Left colon (tissue), 2 donors: ENCODE data around the gene TNPO3. TPM values are rescaled to one million over a fixed set of nuclear protein-coding genes. Genes with fewer than 3 reads are reported as not detected.

Experiments used
- ATAC-seq: fragments of 200-7000 bp; cut with Tn5 transposase; one replicate; pipeline ENCODE4 v1.9.1; 2020; ENCODE audit warnings: mild to moderate bottlenecking, moderate library complexity
- DNase-seq, 2 donors: peaks; one replicate each; pipeline ENCODE4 v3.0.0-alpha.2; 2020
- intact Hi-C, 2 donors: fragments of 100-400 bp; cut with DNase I in 1 of 2; cut with micrococcal nuclease in 1 of 2; formaldehyde crosslinking; loops; one replicate each; pipeline versions ENCODE4 v1.11.2 to v1.14.0; 2022; cut with DNase I, micrococcal nuclease
- total RNA-seq, 2 donors: library from RNA; stranded (reverse); fragmentation: NEBNext Ultra II Directional; extraction: Animal tissue kit (Norgen Biotek cat#: 25700); gene quantifications; one replicate each; pipeline ENCODE4 v1.2.1, GENCODE V29; 2021
- donor health status: DM: no; HTN: no; CAD: no.
- donor health status: DM: yes; HTN: yes; CAD: no.

TNPO3 gene
- total RNA-seq, 2 donors from 2014 or later = 35.2 to 36.4 TPM

GRCh38 chr7:128986609-128987008 is 68.3 kb downstream of the TNPO3 start:
- ATAC-seq = no peak
- DNase-seq = no peak
- intact Hi-C loops = no loop called here

GRCh38 chr7:128985660-128986059 is 69.3 kb downstream of the TNPO3 start:
- DNase-seq = no peak
- intact Hi-C loops = no loop called here
- no peak for ATAC-seq

DNA sequence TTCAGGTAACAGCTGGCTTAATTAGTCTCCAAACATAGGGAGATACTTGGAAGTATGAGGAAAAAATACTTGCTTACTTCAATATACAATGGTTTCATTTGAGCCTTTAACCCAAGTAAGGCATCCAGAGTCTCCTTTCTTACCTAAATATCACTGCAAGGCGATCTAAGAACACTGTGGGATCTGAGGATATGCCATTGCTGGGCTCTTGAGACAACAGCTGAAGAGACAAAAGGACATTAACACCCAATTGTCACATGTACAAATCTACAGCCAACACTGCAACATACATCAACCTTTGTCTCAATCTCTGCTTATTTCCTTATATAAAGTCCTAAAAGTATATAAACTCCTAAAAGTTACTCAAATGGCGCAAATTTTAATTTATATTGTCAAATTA is 72.8 kb downstream of the TNPO3 start:
- no peak for DNase-seq
- no peak for ATAC-seq
- intact Hi-C loops = no loop called here

GRCh38 chr7:128974241-128974934 is 80.5 kb downstream of the TNPO3 start:
- intact Hi-C loops = no loop called here
- no peak for DNase-seq
- no peak for ATAC-seq

DNA sequence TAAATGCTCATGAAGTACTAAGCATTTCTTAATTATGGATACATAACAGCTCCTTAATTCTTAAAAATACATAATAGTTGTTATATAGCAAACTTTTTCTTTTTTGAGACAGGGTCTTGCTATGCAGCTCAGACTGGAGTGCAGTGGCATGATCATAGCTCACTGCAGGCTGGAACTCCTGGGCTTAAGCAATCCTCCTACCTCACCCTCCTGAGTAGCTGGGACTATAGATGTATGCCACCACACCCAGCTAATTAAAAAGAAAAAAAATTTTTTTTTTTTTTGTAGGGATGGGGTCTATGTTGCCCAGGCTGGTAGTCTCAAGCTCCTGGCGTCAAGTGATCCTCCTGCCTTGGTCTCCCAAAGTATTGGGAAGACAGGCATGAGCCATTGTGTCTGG is 86.3 kb downstream of the TNPO3 start:
- DNase-seq (no peak), ATAC-seq (no peak)
- intact Hi-C loops = no loop called here

GRCh38 chr7:128963327-128963757 is 91.6 kb downstream of the TNPO3 start:
- ATAC-seq (no peak), DNase-seq (no peak)
- intact Hi-C loops = no loop called here

- intact Hi-C loops = no loop called here
- DNase-seq = no peak
- ATAC-seq = no peak
These were observed 92.0 kb downstream of the TNPO3 start for GRCh38 chr7:128962899-128963298.

DNA sequence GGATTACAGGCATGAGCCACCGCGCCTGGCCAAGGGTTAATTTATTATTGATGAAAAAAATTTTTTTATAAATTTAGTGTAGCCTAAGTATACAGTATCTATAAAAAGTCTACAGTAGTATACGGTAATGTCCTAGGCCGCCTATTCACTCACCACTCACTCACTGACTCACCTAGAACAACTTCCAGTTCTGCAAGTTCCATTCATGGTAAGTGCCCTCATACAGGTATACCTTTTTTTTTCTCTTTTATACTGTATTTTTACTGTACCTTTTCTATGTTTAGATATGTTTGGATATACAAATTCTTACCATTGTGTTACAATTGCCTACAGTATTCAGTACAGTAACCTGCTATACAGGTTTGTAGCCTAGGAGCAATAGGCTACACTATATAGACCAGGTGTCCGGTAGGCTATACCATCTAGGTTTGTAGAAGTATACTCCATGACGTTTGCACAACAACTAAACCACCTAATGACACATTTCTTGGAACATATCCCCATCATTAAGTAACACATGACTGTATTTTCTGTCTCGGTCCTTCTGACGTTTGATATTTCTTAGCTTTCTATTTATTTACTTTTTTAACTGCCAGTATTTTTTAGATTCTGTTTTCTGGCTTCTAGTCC is 93.8 kb downstream of the TNPO3 start:
- intact Hi-C loops = no loop called here
- ATAC-seq = no peak
- no peak for DNase-seq

DNA sequence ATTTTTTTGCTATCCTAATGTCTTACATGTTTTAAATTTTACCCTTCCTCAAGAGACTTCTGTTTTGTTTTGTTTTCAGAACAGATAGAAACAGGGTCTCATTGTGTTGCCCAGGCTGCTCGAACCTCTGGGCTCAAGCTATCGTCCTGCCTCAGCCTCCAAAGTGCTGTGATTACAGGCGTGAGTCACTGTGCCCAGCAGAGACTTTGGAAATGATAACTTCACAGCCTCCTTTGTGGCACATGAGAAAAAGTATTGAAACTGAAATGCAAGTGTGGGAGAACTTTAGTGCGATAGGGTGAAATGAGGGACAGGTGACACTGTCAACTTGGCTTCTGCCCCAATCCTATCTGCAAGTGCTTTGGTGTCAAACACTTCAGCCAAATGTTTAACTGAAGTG is 95.6 kb downstream of the TNPO3 start:
- DNase-seq = no peak
- intact Hi-C loops = no loop called here
- no peak for ATAC-seq

DNA sequence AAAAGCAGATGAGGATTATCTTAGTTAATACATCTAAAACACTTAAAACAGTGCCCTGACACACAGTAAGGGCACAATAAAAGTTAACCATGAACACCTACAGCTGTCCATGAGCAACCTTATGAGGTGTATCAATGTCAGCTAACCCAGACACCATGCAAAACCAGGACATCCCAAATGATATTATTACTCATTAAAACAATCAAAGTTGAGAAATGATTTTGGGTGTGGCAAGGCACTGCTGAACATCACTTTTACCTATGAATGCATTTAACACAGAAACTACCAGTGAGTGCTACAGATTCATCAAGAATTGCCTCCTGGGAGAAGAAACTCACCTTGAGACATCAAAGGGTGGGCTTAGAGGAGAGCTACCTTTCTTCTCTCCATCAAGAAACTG is 98.9 kb downstream of the TNPO3 start:
- intact Hi-C loops = no loop called here
- DNase-seq = no peak
- no peak for ATAC-seq

- no peak for ATAC-seq
- intact Hi-C loops = no loop called here
- no peak for DNase-seq
These were observed 99.8 kb downstream of the TNPO3 start for GRCh38 chr7:128954830-128955802.

- intact Hi-C loops = no loop called here
- no peak for DNase-seq
- no peak for ATAC-seq
These were observed 100.8 kb downstream of the TNPO3 start for GRCh38 chr7:128954150-128954549.

- ATAC-seq = no peak
- intact Hi-C loops = no loop called here
These were observed 103.6 kb downstream of the TNPO3 start for GRCh38 chr7:128951296-128951695.

GRCh38 chr7:128948976-128949760 is 105.7 kb downstream of the TNPO3 start:
- peak; percentile 12 for ATAC-seq
- no peak for DNase-seq
- intact Hi-C loops = no loop called here

More at GRCh38 chr7:128951296-128951695, 103.6 kb downstream of the TNPO3 start:
- DNase-seq = no peak

DNA sequence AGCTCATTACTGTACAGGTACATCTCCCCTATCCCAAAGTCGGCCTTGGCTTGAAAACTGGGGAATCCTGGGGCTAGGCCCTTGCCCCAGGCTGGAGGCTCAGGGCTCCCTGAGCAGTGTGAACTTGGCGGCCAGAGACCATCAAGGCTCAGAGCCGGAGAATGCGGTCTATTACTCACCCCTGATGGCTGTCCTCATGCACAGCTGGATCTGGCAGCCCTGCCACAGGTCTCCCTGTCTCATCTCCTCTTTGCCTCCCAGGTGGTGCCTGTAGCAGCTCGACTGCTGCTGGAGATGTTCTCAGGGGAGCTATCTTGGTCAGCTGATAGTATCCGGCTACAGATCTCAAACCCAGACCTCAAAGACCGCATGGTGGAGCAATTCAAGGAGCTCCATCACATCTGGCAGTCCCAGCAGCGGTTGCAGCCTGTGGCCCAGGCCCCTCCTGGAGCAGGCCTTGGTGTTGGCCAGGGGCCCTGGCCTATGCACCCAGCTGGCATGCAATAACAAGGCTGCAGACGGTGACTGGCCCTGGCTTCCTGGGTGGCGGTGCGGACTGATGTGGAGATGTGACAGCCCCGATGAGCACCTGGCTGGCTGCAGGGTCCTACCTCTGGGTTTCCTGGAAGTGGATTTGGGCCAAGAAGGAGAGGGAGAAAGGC is 106.5 kb downstream of the TNPO3 start:
- ATAC-seq = peak; percentile 13
- intact Hi-C loops = no loop called here
- DNase-seq = no peak

- ATAC-seq (no peak), DNase-seq (no peak)
- intact Hi-C loops = no loop called here
These were observed 107.1 kb downstream of the TNPO3 start for GRCh38 chr7:128947854-128948253.

GRCh38 chr7:128946936-128947830 is 107.7 kb downstream of the TNPO3 start:
- DNase-seq = no peak
- ATAC-seq = peak; percentile 44
- intact Hi-C loops = no loop called here
